ENCODE data around the gene MYH14. TPM values are rescaled to one million over a fixed set of nuclear protein-coding genes. Genes with fewer than 3 reads are reported as not detected.
A peak's percentile ranks its signal among the peaks of the same experiment; 100 is the strongest.

Gene MYH14
- total and polyA plus RNA-seq, 10 of the 15 experiments (the other 5 are each of a cell fraction or from before 2014, with no cell fraction given), result 0.06 to 0.69 (median 0.15) TPM; not detected in 4

GRCh38 chr19:50178859-50179537 is 24.4 kb upstream of the MYH14 start:
- RAD21 ChIA-PET (ENCODE audit: unreplicated experiment), result interaction anchor here (1.4 kb wide), 1 partner anchor 12 kb away, joined by 8 read pairs; no protein-coding TSS in a partner anchor
- WGBS (ENCODE audit: insufficient coverage, insufficient replicate concordance, low lambda C conversion rate, missing lambda C conversion rate), result 19% methylated on average over 9 of the region's 9 CpGs
- peaks cover 3% of the 10 kb centered on the region; the same call in 2 of the 3 replicates for H3K9me3 ChIP-seq (replicated peaks; ENCODE audit: control insufficient read depth, insufficient read depth, low read length)
- H3K27me3 ChIP-seq (replicated peaks in 1 of 2; ENCODE audit: control insufficient read depth in 2 of 2, insufficient read depth in 2 of 2, low read length in 1 of 2), result no peaks in the 10 kb centered on the region
- H3K4me2 ChIP-seq (ENCODE audit: control insufficient read depth, insufficient read depth), result peak overlapping the region; percentile 69
- CTCF ChIA-PET, result interaction anchor here (0.8 to 1.3 kb wide), 2 partner anchors 43 to 80 kb away, joined by 3 to 6 read pairs; no protein-coding TSS in a partner anchor
- in situ Hi-C loops (cut with MboI), result no loop called here
- ATAC-seq, result peak; percentile 81
- H3K4me3 ChIP-seq, result no peak overlapping the region
- H3K79me2 ChIP-seq (ENCODE audit: control insufficient read depth, insufficient read depth, low read length), result no peaks in the 10 kb centered on the region
- H2AFZ ChIP-seq (ENCODE audit: control insufficient read depth, low read depth, low read length), result peak overlapping the region; percentile 54
- POLR2A ChIA-PET, result interaction anchor here (0.7 kb wide), 1 partner anchor 272 kb away, joined by 3 read pairs; no protein-coding TSS in a partner anchor
- intact Hi-C loops (cut with micrococcal nuclease; ENCODE audit: unreplicated experiment), result no loop called here
- no peak for FAIRE-seq
- H3K9ac ChIP-seq (ENCODE audit: control insufficient read depth, insufficient read depth, low read length), result peak overlapping the region; percentile 62
- no peaks in the 10 kb centered on the region for H3K36me3 ChIP-seq (ENCODE audit: control insufficient read depth in 2 of 2, insufficient read depth in 2 of 2, low read length in 1 of 2)
- peaks cover 4% of the 10 kb centered on the region for H3K4me1 ChIP-seq (ENCODE audit: control insufficient read depth, insufficient read depth, low read length)
- H4K20me1 ChIP-seq (ENCODE audit: control insufficient read depth, insufficient read depth), result no peaks in the 10 kb centered on the region
- SMC1A ChIA-PET (ENCODE audit: uncharacterized antibody, unreplicated experiment), result interaction anchor here (0.7 to 1.4 kb wide), 2 partner anchors 13 to 164 kb away, joined by 3 to 4 read pairs; no protein-coding TSS in a partner anchor
- peak overlapping the region; percentile 87 for H3K27ac ChIP-seq (ENCODE audit: control insufficient read depth, insufficient read depth)
- BruUV-seq (replicated peaks), result TSS peak; percentile 97
- peak; percentile 59 for DNase-seq (ENCODE audit: low read depth, low spot score)
- TF ChIP-seq ATF7 (IDR thresholded peaks at IDR 0.05; ENCODE audit: low read depth), result peak; percentile 92
- no peak for TF ChIP-seq EED (IDR thresholded peaks at IDR 0.05; ENCODE audit: low read depth)
- TF ChIP-seq TBL1XR1 (IDR thresholded peaks at IDR 0.05; ENCODE audit: low read depth, low read length), result no peak
- peak; percentile 43; the same call in 1 of the 2 replicates for TF ChIP-seq BCL11A (IDR thresholded peaks at IDR 0.05; ENCODE audit: low read depth, low read length)
- peak; percentile 79 for TF ChIP-seq IKZF1 (conservative IDR thresholded peaks at IDR 0.05)
- no peak for TF ChIP-seq CBX5 (IDR thresholded peaks at IDR 0.05; ENCODE audit: low read depth)
- no peak for TF ChIP-seq ZSCAN29 (IDR thresholded peaks at IDR 0.05)
- TF ChIP-seq MEF2A (IDR thresholded peaks at IDR 0.05; ENCODE audit: insufficient read depth, low read depth, low read length), result peak; percentile 74; the same call in 1 of the 2 replicates
- TF ChIP-seq NR2C1 (IDR thresholded peaks at IDR 0.05), result no peak
- TF ChIP-seq BCL3 (IDR thresholded peaks at IDR 0.05; ENCODE audit: borderline replicate concordance, insufficient read depth, low read depth, low read length, poor library complexity, severe bottlenecking), result no peak
- TF ChIP-seq HDAC2 (IDR thresholded peaks at IDR 0.05), result no peak
- no peak for TF ChIP-seq PRDM15 (CRISPR knock-in tag; IDR thresholded peaks at IDR 0.05)
- TF ChIP-seq RAD21 (IDR thresholded peaks at IDR 0.05; ENCODE audit: insufficient read depth, low read depth, low read length), result no peak
- no peak for TF ChIP-seq STAT1 (conservative IDR thresholded peaks at IDR 0.05)
- no peak for TF ChIP-seq NFXL1 (IDR thresholded peaks at IDR 0.05; ENCODE audit: borderline replicate concordance)
- peak; percentile 78 for TF ChIP-seq MEF2B (IDR thresholded peaks at IDR 0.05; ENCODE audit: partially characterized antibody, poor library complexity, severe bottlenecking)
- TF ChIP-seq DPF2 (IDR thresholded peaks at IDR 0.05), result 0 out of 2 replicates have a peak, but pooled peaks have one; percentile 19
- TF ChIP-seq SMC3 (IDR thresholded peaks at IDR 0.05; ENCODE audit: borderline replicate concordance, low read length), result no peak
- TF ChIP-seq TCF3 (IDR thresholded peaks at IDR 0.05; ENCODE audit: borderline replicate concordance, insufficient read depth, low read depth, low read length), result peak; percentile 79; the same call in 1 of the 2 replicates
- no peak for TF ChIP-seq BHLHE40 (IDR thresholded peaks at IDR 0.05; ENCODE audit: borderline replicate concordance in 1 of 2, low read depth in 2 of 2, low read length in 1 of 2)

Data from GM12878 (cell line).